Inflammatory macrophage treated with lipopolysaccharide for 4 hours (primary cell): ENCODE results near the gene DXO.
"Not testable (repeated sequence)": the region's sequence is repeated elsewhere in the genome, so short reads cannot be mapped to it uniquely, and the experiment has no call there.

ENCODE experiments used
- DNase-seq: peaks from one replicate; pipeline ENCODE4 v3.0.0-alpha.2; 2020

DXO gene

DNA sequence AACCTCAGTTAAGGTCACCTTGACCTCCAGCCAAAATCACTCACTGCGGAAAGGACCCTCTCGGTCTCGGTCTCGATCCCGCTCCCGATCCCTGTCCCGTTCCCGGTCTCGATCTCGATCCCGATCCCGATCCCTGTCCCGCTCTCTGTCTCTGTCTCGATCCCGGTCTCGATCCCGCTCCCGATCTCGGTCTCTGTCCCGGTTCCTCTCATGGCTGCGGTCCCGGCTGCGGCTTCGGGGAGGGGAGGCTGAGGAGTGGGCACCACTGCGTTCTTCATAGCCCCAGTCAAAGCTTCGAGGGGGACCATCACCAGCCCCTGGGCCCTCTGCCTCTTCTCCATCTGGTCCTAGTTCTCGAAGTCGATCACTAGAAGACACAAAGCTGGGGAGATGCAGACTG is 17.4 kb downstream of the DXO start:
- no peak for DNase-seq

DNA sequence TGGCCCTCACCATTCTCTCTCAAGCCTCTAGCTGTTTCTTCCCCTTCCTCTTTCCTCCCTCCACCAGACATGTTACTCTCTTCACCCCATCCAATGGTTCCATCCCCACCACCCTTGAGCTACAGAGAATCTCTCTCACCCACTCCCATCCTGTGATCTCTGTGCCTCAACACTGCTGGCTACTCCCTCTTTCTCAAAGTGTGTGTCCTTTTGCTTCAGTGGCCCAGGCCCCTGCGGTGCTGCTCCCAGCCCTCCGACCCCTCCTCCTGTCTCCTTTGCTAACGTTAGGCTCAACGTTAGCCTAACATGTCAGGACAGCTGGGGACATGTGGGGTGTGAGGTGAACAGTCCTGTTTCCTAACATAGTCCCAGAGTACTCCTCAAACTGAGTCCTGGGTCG is 19.0 kb downstream of the DXO start:
- no peak for DNase-seq

- peak; percentile 74 for DNase-seq
Observed at GRCh38 chr6:31952140-31952805, 19.7 kb downstream of the DXO start.

- no peak for DNase-seq
Observed at GRCh38 chr6:31949926-31950548, 21.9 kb downstream of the DXO start.

DNA sequence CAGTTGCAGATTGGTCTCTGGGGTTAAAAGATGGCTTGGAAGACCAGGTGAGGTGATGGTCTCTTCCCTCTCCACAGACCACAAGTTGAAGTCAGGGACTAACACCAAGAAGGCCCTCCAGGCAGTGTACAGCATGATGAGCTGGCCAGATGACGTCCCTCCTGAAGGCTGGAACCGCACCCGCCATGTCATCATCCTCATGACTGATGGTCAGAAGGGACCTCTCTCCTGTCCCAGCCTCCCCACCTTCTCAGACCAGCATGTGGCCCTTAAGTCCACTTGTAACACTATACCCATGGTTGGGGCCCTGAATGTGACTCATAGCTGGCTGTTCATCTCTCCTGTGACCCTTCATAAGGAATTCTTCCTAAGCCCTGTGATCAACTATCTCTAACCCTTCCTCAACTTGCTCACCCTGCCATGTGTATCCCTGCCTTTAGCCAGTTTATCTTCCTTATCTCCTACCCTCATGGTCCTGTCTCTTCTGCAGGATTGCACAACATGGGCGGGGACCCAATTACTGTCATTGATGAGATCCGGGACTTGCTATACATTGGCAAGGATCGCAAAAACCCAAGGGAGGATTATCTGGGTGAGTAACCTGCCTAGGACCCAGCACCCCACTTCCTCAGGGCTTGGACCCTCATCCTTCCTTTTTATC is 23.1 kb downstream of the DXO start:
- DNase-seq = peak; percentile 80

DNA sequence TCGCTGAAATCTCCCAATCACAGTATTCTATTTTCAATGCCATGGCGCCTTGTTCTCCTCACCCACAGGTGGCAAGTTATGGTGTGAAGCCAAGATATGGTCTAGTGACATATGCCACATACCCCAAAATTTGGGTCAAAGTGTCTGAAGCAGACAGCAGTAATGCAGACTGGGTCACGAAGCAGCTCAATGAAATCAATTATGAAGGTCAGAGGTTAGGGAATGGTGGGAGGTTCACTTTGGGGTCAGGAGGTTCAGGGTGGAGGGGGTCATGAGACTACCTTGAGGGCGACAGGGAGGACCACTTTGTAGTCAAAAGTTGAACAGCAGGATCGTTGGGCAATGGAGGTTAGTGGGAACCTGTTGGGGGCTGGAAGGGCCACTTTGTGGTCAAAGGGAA is 23.6 kb downstream of the DXO start:
- DNase-seq = no peak

- DNase-seq = no peak
Observed at GRCh38 chr6:31947864-31948263, 24.1 kb downstream of the DXO start.

GRCh38 chr6:31947070-31947675 is 24.8 kb downstream of the DXO start:
- DNase-seq = no peak

GRCh38 chr6:31946370-31946885 is 25.5 kb downstream of the DXO start:
- DNase-seq = no peak

GRCh38 chr6:31945507-31946369 is 26.2 kb downstream of the DXO start, which contains the start of gene CFB:
CFB (plus strand) TSS chr6:31946095; CDS start chr6:31946222, 127 bp downstream.
- DNase-seq = peak; percentile 93

- DNase-seq = no peak
Observed at GRCh38 chr6:31945154-31945506, 26.8 kb downstream of the DXO start.

- DNase-seq = no peak
Observed at GRCh38 chr6:31943742-31944141, 28.2 kb downstream of the DXO start.

- DNase-seq = no peak
Observed at GRCh38 chr6:31940256-31940664, 31.7 kb downstream of the DXO start.

- no peak for DNase-seq
Observed at GRCh38 chr6:31935823-31936222, 36.1 kb downstream of the DXO start.

GRCh38 chr6:31935021-31935420 is 36.9 kb downstream of the DXO start:
- DNase-seq = peak; percentile 42

GRCh38 chr6:31933537-31933936 is 38.4 kb downstream of the DXO start:
- no peak for DNase-seq

- DNase-seq = not testable (repeated sequence)
Observed at GRCh38 chr6:31932137-31932536, 39.8 kb downstream of the DXO start.

DNA sequence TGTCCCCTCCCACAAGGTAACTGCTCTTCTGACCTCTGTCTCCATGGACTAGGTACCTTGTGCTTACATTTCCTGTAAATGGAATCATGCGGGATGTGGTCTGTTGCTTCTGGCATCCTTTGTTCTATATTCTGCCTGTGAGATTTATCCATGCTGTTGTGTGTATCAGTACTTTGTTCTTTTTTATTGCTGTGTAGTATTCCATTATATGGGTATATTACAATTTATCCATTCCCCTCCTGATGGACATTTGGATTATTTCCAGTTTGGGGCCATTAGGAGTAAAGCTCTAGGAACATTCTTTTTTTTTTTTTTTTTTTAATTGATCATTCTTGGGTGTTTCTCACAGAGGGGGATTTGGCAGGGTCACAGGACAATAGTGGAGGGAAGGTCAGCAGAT is 41.0 kb downstream of the DXO start:
- DNase-seq = no peak

DNA sequence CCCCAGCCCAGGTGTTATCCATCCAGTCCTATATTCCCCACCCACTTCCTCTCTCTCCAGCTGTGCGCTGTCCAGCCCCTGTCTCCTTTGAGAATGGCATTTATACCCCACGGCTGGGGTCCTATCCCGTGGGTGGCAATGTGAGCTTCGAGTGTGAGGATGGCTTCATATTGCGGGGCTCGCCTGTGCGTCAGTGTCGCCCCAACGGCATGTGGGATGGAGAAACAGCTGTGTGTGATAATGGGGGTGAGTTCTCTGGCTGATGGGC is 43.3 kb downstream of the DXO start:
- DNase-seq = no peak

GRCh38 chr6:31927863-31928671 is 43.9 kb downstream of the DXO start:
- no peak for DNase-seq

DNA sequence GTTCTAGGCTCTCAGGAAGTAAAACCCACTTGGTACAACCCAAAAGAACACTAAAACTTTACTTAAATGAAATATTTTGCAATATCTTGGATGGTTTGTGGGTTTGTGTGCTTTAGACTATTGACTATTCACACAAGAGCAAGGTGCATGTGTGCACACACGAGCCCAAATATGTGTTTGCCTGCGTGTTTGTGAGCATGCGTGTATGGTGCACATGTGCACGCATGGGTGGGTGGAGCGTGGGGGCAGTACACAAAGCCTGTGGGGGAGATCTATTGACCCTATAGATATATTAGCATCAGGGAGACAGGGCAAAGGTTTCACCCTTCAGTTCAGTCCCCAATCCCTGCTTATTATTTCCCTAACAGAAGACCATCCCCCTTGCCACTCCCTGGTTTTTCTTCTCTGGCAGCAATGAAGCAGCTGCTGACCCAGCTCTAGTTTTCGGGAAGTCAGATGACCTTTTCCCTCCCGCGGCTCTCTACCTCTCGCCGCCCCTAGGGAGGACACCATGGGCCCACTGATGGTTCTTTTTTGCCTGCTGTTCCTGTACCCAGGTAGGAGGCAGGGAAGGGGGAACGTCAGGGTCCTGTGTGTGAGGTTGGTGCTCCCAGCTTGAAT is 44.6 kb downstream of the DXO start, which contains the start of gene C2:
Gene C2 (plus strand): TSS at position 476 of the 621 bp plus-strand sequence. CDS start 36 bp downstream, at position 512.
- DNase-seq = no peak
